GM12865 (cell line): ENCODE results near the gene EP300.

Source experiments
- DNase-seq: peaks from one replicate; pipeline ENCODE4 v3.0.0; 2010; ENCODE audit warnings: low read depth
- H3K4me3 ChIP-seq: 2 replicates; pipeline ENCODE4 v1.5.1; 2011; ENCODE audit warnings: mild to moderate bottlenecking, low read depth, low read length, control low read depth
- CTCF ChIP-seq: IDR thresholded peaks from 2 replicates; pipeline ENCODE4 v1.5.1; 2011; ENCODE audit warnings: low read length, control low read depth, low read depth, inconsistent platforms; ENCODE audit not compliant: insufficient read depth; ENCODE audit errors: missing control alignments

The EP300 gene

GRCh38 chr22:41197038-41197972, 104.9 kb downstream of the EP300 start:
- peak; percentile 73 for DNase-seq
- H3K4me3 ChIP-seq, result peak overlapping the region; percentile 84
- TF ChIP-seq CTCF, result no peak

- peak overlapping the region; percentile 84 for H3K4me3 ChIP-seq
- no peak for DNase-seq
- TF ChIP-seq CTCF, result no peak
These were observed 105.7 kb downstream of the EP300 start for GRCh38 chr22:41198027-41198580.

- H3K4me3 ChIP-seq, result no peak overlapping the region
- DNase-seq, result no peak
- no peak for TF ChIP-seq CTCF
These were observed 108.7 kb downstream of the EP300 start for GRCh38 chr22:41201141-41201540.

DNA sequence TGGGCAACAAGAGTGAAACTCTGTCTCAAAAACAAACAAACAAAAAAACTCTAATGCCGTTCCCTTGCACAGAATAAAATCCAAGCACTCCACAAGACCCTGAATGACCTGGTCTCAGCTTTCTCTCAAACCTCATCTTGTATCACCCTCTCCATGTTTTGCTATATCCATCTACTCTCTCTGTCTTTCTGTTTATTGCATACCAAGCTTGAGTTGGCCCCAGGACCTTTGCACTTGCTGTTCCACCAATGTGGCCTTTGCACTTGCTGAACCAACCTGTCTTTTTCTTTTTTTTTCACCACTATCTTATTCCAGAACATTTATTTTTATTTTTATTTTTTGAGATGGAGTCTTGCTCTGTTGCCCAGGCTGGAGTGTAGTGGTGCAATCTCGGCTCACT, 110.7 kb downstream of the EP300 start:
- H3K4me3 ChIP-seq, result no peak overlapping the region
- no peak for DNase-seq
- no peak for TF ChIP-seq CTCF

DNA sequence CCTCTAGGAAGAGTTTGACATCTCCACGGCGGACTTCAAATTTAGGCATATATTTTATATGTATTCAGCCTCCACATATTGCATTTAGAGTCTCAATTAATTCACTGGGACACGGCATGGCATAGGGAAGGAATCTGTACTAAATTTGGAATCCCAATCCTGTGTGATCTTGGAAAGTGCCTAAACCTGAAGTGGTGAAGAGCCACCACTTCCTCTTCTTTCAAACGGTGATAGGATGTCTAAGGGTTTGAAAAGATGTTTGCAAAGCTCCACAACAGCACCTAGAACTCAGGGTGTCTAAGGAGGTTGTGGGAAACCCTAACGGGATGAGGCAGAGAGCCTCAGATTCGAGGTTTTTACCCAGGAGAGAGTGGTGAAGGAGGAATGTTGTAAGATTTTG, 111.7 kb downstream of the EP300 start:
- no peak for TF ChIP-seq CTCF
- H3K4me3 ChIP-seq, result no peak overlapping the region
- DNase-seq, result no peak

- peak within 1 kb of the TSS; percentile 72 for H3K4me3 ChIP-seq
- TF ChIP-seq CTCF, result no peak
- peak; percentile 98 for DNase-seq
These were observed 112.9 kb downstream of the EP300 start, which contains the start of gene L3MBTL2 for GRCh38 chr22:41204992-41205900. Gene L3MBTL2, plus strand, starts transcription at chr22:41205312. Its CDS starts 51 bp downstream, at chr22:41205363.
